ENCODE results near the gene SGTA.

Gene SGTA

GRCh38 chr19:2754659-2755447, 28.2 kb downstream of the SGTA start:
- Histone ChIP-seq H3K36me3 (ENCODE audit: control insufficient read depth, insufficient read depth, low read length) (no peaks in the 10 kb centered on the region), H3K4me2 (ENCODE audit: low read length) (no peak overlapping the region), H3K4me1 (no peaks in the 10 kb centered on the region), H3K9ac (no peak overlapping the region), H3K4me3 (ENCODE audit: low read depth, low read length) (no peak overlapping the region), H3K79me2 (no peaks in the 10 kb centered on the region), H2AFZ (no peak overlapping the region), H3K27me3 (ENCODE audit: control insufficient read depth, insufficient read depth, low read length) (no peaks in the 10 kb centered on the region), H3K27ac (no peak overlapping the region), H3K9me3 (ENCODE audit: control insufficient read depth, low read length) (no peaks in the 10 kb centered on the region)
- TF ChIP-seq, protein P1, sequence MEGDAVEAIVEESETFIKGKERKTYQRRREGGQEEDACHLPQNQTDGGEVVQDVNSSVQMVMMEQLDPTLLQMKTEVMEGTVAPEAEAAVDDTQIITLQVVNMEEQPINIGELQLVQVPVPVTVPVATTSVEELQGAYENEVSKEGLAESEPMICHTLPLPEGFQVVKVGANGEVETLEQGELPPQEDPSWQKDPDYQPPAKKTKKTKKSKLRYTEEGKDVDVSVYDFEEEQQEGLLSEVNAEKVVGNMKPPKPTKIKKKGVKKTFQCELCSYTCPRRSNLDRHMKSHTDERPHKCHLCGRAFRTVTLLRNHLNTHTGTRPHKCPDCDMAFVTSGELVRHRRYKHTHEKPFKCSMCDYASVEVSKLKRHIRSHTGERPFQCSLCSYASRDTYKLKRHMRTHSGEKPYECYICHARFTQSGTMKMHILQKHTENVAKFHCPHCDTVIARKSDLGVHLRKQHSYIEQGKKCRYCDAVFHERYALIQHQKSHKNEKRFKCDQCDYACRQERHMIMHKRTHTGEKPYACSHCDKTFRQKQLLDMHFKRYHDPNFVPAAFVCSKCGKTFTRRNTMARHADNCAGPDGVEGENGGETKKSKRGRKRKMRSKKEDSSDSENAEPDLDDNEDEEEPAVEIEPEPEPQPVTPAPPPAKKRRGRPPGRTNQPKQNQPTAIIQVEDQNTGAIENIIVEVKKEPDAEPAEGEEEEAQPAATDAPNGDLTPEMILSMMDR (IDR thresholded peaks at IDR 0.05): no peak

GRCh38 chr19:2751438-2751830, 31.6 kb downstream of the SGTA start:
- H3K9ac ChIP-seq: no peak overlapping the region
- no peak overlapping the region for H3K4me3 ChIP-seq (ENCODE audit: low read depth, low read length)
- H3K9me3 ChIP-seq (ENCODE audit: control insufficient read depth, low read length): no peaks in the 10 kb centered on the region

GRCh38 chr19:2750808-2751437, 32.1 kb downstream of the SGTA start:
- Histone ChIP-seq H3K36me3 (ENCODE audit: control insufficient read depth, insufficient read depth, low read length) (no peaks in the 10 kb centered on the region), H3K4me1 (no peaks in the 10 kb centered on the region), H3K9me3 (ENCODE audit: control insufficient read depth, low read length) (no peaks in the 10 kb centered on the region), H3K27me3 (ENCODE audit: control insufficient read depth, insufficient read depth, low read length) (no peaks in the 10 kb centered on the region), H3K4me2 (ENCODE audit: low read length) (no peak overlapping the region), H3K27ac (no peak overlapping the region), H3K9ac (no peak overlapping the region), H3K4me3 (ENCODE audit: low read depth, low read length) (no peak overlapping the region), H3K79me2 (no peaks in the 10 kb centered on the region), H2AFZ (no peak overlapping the region)
- TF ChIP-seq, protein P1 (IDR thresholded peaks at IDR 0.05): no peak

More at GRCh38 chr19:2751438-2751830, 31.6 kb downstream of the SGTA start:
- Histone ChIP-seq H3K4me1 (no peaks in the 10 kb centered on the region), H3K79me2 (no peaks in the 10 kb centered on the region), H3K4me2 (ENCODE audit: low read length) (no peak overlapping the region), H3K36me3 (ENCODE audit: control insufficient read depth, insufficient read depth, low read length) (no peaks in the 10 kb centered on the region), H3K27ac (no peak overlapping the region), H3K27me3 (ENCODE audit: control insufficient read depth, insufficient read depth, low read length) (no peaks in the 10 kb centered on the region), H2AFZ (no peak overlapping the region)
- TF ChIP-seq, protein P1 (IDR thresholded peaks at IDR 0.05): no peak

DNA sequence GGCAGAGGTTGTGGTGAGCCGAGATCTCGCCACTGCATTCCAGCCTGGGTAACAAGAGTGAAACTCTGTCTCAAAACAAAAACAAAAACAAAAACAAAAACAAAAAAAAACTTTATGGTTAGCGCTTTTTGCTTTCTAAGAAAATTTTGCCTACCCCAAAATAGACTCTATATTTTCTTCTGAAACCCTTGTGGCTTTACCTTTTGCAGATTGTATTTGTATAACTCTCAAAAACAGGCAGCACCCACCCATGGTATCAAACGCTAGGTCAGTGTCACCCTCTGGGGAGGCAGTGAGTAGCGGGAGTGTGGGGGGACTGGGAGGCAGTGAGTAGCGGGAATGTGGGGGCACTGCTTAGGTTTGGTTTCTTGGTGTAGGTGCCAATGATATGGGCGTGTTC, 35.7 kb downstream of the SGTA start:
- Histone ChIP-seq H3K36me3 (ENCODE audit: control insufficient read depth, insufficient read depth, low read length) (no peaks in the 10 kb centered on the region), H3K9me3 (ENCODE audit: control insufficient read depth, low read length) (no peaks in the 10 kb centered on the region), H3K27ac (no peak overlapping the region), H3K4me1 (no peaks in the 10 kb centered on the region), H2AFZ (no peak overlapping the region), H3K4me3 (ENCODE audit: low read depth, low read length) (no peak overlapping the region), H3K27me3 (ENCODE audit: control insufficient read depth, insufficient read depth, low read length) (no peaks in the 10 kb centered on the region), H3K9ac (no peak overlapping the region), H3K4me2 (ENCODE audit: low read length) (no peak overlapping the region), H3K79me2 (no peaks in the 10 kb centered on the region)
- TF ChIP-seq, protein P1 (IDR thresholded peaks at IDR 0.05): no peak
